HG03103 (cell line): Measurements from ENCODE around the gene GORASP1.

Experiments
- ATAC-seq: cut with Tn5 transposase; IDR thresholded peaks from one replicate; pipeline ENCODE4 v1.9.1; 2021; ENCODE audit warnings: low read depth; ENCODE audit not compliant: unreplicated experiment

The GORASP1 gene

GRCh38 chr3:39103791-39104552 is 3.5 kb downstream of the GORASP1 start:
- ATAC-seq, result no peak

DNA sequence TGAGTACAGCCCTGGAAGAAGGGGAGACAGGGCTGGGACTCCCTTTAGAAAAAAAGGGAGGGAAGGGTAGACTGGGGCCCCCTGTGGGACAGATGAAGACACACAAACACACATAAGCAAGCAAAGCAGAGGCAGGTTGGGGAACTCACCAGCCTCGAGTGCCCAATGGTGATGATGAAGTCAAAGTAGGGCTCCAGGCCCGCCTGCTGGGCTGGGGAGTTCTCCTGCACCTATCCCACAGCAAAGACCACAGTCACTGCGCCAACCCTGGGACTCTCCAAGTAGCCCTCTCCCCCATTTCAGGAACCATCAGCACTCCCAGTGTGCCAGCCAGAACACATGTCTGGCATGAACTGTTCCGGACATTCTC is 4.1 kb downstream of the GORASP1 start:
- ATAC-seq, result no peak

DNA sequence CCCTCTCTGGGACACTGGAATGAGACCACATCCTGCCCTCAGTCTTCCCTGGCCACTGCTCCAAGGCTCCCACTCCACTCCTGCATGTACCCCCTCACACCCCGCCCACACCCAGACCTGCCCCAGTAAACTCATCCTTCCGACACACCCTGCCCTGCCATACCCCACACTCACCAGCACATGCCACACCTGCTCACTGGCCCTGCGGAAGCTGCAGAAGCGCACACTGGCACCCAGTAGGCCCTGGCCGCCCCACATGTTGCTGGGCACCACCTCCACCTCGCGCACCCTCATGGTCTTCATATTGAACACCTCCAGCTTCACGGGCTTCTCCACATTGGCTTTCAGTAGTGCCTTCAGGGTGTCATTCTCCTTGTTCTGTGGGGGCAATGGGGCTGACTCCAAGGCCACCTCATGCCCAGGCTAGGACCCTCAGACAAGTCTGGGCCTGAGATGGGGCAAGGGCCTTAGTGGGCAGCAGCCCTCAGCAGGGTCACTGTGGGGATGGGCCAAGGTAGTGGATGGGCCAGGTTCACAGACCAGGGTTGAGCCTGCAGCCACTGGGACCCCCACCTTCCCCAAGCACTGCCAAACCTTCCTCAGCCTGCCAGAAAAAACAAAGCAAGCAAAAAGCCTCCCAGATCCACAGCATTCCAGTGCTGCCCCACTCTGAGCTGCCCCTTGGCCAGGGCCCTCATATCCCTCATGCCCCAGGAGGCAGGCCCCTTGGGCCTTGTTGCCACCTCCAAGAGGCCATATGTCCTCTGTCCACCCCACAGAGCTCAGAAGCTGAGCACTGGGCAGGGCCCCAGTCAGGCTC is 4.7 kb downstream of the GORASP1 start:
- no peak for ATAC-seq

- peak; percentile 59 for ATAC-seq
Measured at GRCh38 chr3:39101022-39101689, 6.3 kb downstream of the GORASP1 start.

DNA sequence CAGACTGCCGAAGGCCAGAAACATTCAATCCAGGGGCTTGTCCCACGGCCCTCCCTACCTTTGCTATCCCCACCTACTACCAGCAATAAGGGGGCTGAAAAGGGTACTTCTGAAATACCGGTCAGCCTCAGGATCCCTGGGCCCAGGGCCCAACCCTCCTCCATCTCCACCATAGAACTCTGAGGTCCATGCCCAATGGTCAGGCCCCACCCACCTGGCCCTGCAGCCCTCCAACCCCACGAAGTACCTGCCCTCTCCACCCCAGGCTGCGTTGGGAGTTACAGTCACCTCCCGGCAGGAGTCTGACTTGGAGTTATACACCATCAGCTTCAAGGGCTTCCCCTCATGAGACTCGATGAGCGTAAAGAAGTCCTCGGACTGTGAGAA is 6.9 kb downstream of the GORASP1 start:
- ATAC-seq, result no peak

GRCh38 chr3:39099738-39100499 is 7.5 kb downstream of the GORASP1 start:
- ATAC-seq, result no peak

DNA sequence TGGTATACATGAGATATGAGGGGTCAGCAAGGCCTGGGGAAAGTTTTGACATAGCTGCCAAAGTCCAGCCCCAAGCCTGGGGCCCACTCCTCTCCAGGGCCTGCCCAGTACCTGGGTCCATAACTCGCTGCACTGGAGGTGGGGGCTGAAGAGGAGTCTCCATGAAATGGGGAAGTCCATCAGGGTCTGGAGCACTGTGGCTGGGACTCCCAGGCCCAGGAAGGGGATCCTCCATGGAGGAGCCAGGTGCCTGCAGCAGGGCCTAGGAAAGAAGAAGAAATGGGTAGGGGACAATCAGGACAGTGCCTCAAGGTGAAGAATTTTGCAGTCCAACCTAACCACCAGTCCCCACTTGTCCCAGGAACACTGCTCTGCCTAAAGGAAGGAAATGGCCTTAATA is 8.2 kb downstream of the GORASP1 start:
- ATAC-seq, result no peak

GRCh38 chr3:39098473-39099000 is 8.9 kb downstream of the GORASP1 start:
- no peak for ATAC-seq

- ATAC-seq, result no peak
Measured at GRCh38 chr3:39097716-39098472, 9.5 kb downstream of the GORASP1 start.

DNA sequence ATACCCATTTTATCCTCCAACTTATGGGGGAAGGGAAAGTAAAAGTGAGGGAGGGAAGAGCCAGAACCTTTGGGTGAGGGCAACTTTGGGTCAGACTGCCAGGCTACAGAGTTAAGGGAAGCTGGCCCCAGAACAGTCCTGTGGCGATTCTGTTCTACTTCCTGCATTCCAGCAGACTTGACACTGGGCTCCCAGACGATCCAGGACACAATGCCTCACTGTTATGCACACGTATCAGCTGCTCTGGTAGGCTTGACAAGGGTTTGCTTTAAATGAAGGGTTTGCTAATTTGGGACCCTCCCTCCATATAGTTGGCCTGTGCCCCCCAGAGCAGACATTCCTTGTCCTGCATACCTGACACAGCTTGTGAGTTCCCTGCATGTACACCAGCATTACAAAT is 10.7 kb downstream of the GORASP1 start:
- ATAC-seq, result no peak

- ATAC-seq, result no peak
Measured at GRCh38 chr3:39095778-39096177, 11.6 kb downstream of the GORASP1 start.

GRCh38 chr3:39094851-39095677 is 12.4 kb downstream of the GORASP1 start:
- ATAC-seq, result no peak

DNA sequence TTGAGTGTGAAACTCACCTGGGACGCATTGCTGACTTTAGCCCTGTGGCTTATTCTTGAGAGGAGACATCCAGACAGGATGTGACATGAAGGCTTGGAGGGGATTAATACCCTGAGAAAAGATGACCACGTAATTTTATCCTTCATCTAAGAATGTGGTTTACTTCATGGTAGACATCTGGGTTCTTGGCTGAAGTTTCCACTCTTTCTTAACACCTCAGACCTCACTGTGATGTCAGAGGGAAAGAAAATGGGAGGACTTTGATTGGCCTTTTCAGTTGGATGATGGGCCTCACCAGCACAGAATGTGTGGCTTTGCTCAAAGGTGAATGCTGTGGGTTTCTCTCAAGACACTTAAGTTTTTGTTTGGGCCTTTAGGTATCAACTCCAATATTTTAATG is 16.5 kb downstream of the GORASP1 start:
- no peak for ATAC-seq

DNA sequence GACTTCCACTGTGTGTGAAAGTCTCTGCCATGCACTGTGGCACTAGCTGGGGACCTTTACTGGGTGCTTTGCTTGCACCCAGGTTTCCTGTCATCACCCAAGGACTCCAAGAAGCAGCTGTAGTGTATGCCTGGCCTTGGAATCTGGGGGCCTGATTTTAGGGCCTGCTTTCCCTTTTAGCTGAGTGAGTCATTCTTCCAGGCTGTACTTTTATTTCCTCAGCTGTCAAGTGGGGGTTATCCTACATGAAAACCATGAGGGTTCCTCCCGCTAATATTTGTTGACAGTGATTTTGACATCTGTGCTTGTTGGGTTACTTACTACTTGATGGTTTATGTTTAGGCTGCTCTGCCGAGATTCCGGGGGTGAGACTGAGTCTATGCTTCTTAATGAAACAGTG is 18.5 kb downstream of the GORASP1 start:
- no peak for ATAC-seq

GRCh38 chr3:39088456-39088855 is 19.0 kb downstream of the GORASP1 start:
- no peak for ATAC-seq

- ATAC-seq, result peak; percentile 87
Measured at GRCh38 chr3:39086144-39086543, 21.3 kb downstream of the GORASP1 start.

GRCh38 chr3:39082666-39083313 is 24.6 kb downstream of the GORASP1 start:
- ATAC-seq, result no peak

DNA sequence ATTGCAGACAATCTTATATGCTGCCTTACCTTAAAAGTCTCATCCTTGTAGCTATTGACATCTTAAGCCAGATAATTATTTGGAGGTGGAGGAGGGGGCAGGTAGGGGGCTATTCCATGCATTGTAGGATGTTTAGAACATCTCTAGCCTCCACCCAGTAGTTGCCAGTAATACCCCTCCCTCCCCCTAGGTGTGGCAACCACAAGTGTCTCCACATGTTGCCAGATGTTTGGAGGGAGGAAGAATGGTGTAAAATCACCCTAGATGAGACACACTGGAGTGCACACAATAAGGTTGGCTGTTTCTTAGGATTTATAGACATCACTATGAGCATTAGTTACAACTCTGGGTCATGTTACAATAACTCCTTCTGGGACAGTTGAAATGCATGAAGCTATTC is 27.4 kb downstream of the GORASP1 start:
- no peak for ATAC-seq
